Neural progenitor cell (in vitro differentiated cells): Measurements from ENCODE around the gene NSG2. TPM values are rescaled to one million over a fixed set of nuclear protein-coding genes. Genes with fewer than 3 reads are reported as not detected.

Experiments
- DNase-seq: peaks from one replicate; pipeline ENCODE4 v3.0.0-alpha.2; 2016; ENCODE audit warnings: low spot score
- H2AFZ ChIP-seq: fragments of 200-600 bp; sonication (generic); replicated peaks from 2 replicates; pipeline ENCODE4 v1.6.1; 2016; ENCODE audit warnings: antibody characterized with exemption
- H3F3A ChIP-seq: fragments of 200-600 bp; sonication (generic); 2 replicates; pipeline ENCODE4 v1.6.1; 2016; ENCODE audit warnings: antibody characterized with exemption, low read depth
- H3K27ac ChIP-seq: fragments of 200-600 bp; sonication (generic); 2 replicates; pipeline ENCODE4 v1.5.1; 2016; ENCODE audit warnings: mild to moderate bottlenecking
- H3K27me3 ChIP-seq: fragments of 200-600 bp; sonication (generic); 2 replicates; pipeline ENCODE4 v1.6.1; 2016; ENCODE audit warnings: mild to moderate bottlenecking, moderate library complexity
- H3K36me3 ChIP-seq: fragments of 200-600 bp; sonication (generic); 2 replicates; pipeline ENCODE4 v1.5.1; 2016
- H3K4me1 ChIP-seq: fragments of 200-600 bp; sonication (generic); 2 replicates; pipeline ENCODE4 v1.6.1; 2016; ENCODE audit warnings: mixed run types
- H3K4me2 ChIP-seq: fragments of 200-600 bp; sonication (generic); 2 replicates; pipeline ENCODE4 v1.6.1; 2016
- H3K4me3 ChIP-seq: fragments of 200-600 bp; sonication (generic); 2 replicates; pipeline ENCODE4 v1.5.1; 2016
- H3K79me2 ChIP-seq: fragments of 200-600 bp; sonication (generic); 2 replicates; pipeline ENCODE4 v1.6.1; 2016; ENCODE audit warnings: low read depth
- H3K9ac ChIP-seq: fragments of 200-600 bp; sonication (generic); 2 replicates; pipeline ENCODE4 v1.6.1; 2016
- H3K9me3 ChIP-seq: fragments of 200-600 bp; sonication (generic); 2 replicates; pipeline ENCODE4 v1.5.1; 2016; ENCODE audit warnings: low read depth
- H4K20me1 ChIP-seq: fragments of 200-600 bp; sonication (generic); 2 replicates; pipeline ENCODE4 v1.6.1; 2016; ENCODE audit warnings: low read depth
- H3K27ac Mint-ChIP-seq: 3 replicates; pipeline ENCODE4 v1.8.0; 2021; ENCODE audit warnings: mixed read lengths
- H3K27me3 Mint-ChIP-seq: 2 replicates; pipeline ENCODE4 v1.8.0; 2022; ENCODE audit warnings: low read depth, mild to moderate bottlenecking, inconsistent platforms, moderate library complexity, mixed read lengths; ENCODE audit not compliant: insufficient read depth
- H3K36me3 Mint-ChIP-seq: 3 replicates; pipeline ENCODE4 v1.8.0; 2021; ENCODE audit warnings: mixed read lengths
- H3K4me1 Mint-ChIP-seq: 3 replicates; pipeline ENCODE4 v1.8.0; 2021; ENCODE audit warnings: mixed read lengths
- H3K4me3 Mint-ChIP-seq: 3 replicates; pipeline ENCODE4 v1.8.0; 2021; ENCODE audit warnings: mild to moderate bottlenecking, moderate library complexity, mixed read lengths
- H3K9me3 Mint-ChIP-seq: 3 replicates; pipeline ENCODE4 v1.8.0; 2020; ENCODE audit warnings: mixed read lengths
- EZH2 ChIP-seq: fragments of 200-600 bp; sonication (generic); IDR thresholded peaks from 2 replicates; pipeline ENCODE4 v1.6.1; 2017; ENCODE audit warnings: antibody characterized with exemption, mild to moderate bottlenecking, moderate library complexity
- EZH2phosphoT487 ChIP-seq: fragments of 200-600 bp; sonication (generic); IDR thresholded peaks from 2 replicates; pipeline ENCODE4 v1.6.1; 2017; ENCODE audit warnings: antibody characterized with exemption
- total RNA-seq: library from RNA; depleted of rRNA; stranded (reverse); fragments of >200 nt; gene quantifications from 2 replicates; pipeline ENCODE4 v1.2.3, GENCODE V29; 2015; ENCODE audit warnings: low replicate concordance
- TF ChIP-seq, protein P1 (sequence below): fragments of 200-600 bp; sonication (generic); IDR thresholded peaks from 2 replicates; pipeline ENCODE4 v1.5.1; 2017; ENCODE audit warnings: antibody characterized with exemption, mild to moderate bottlenecking

Gene NSG2
- total RNA-seq, 1 donor from 2014 or later = 0.11 TPM

DNA sequence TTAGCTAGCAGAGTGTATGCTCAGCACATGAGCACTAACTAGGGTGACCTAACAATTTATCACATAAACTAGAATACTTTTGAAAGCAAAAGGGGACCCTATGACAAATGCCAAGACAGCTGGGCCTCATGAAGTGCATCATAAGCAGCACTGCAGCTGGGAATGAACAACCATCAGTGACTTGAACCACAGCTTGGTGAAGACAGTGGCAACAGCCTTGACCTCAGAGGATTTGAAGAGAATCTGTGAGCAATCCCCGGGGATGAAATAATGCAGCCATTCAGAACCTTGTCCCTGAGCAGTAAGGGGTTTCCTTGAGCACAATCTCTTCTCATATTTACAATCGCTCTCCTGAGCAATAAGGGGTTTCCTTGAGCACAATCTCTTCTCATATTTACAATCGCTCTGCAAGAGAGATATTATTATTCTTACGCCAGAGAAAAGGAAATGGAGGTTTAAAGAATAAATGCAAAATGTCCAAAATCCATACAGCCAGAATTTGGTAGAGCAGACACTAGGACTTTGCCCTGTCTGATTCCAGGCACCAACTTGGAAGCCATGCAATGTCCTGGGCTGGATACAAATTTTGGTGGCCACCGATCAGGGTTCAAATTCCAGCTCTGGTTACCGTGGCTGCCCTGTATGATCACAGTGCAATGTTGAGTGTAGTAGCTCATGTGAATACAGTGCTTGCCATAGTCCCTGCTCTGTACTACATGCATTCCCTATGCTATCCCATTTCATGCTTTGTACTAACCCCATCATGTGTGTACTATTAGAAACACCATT is 846 bp upstream of the NSG2 start:
- Histone ChIP-seq H3F3A (no peaks in the 10 kb centered on the region), H3K9me3 (no peaks in the 10 kb centered on the region), H3K9ac (no peak overlapping the region), H3K4me1 (no peaks in the 10 kb centered on the region), H3K4me2 (no peak overlapping the region), H3K36me3 (no peaks in the 10 kb centered on the region), H2AFZ (no peak overlapping the region), H3K4me3 (no peak overlapping the region), H3K27me3 (no peaks in the 10 kb centered on the region), H3K79me2 (no peaks in the 10 kb centered on the region), H4K20me1 (no peaks in the 10 kb centered on the region), H3K27ac (no peak overlapping the region)
- H3K9me3 Mint-ChIP-seq = no peaks in the 10 kb centered on the region
- H3K27me3 Mint-ChIP-seq = peaks cover 8% of the 10 kb centered on the region
- no peak overlapping the region for H3K4me3 Mint-ChIP-seq
- TF ChIP-seq EZH2 = no peak
- H3K36me3 Mint-ChIP-seq = no peaks in the 10 kb centered on the region
- H3K27ac Mint-ChIP-seq = no peak overlapping the region
- DNase-seq = no peak
- no peaks in the 10 kb centered on the region for H3K4me1 Mint-ChIP-seq

DNA sequence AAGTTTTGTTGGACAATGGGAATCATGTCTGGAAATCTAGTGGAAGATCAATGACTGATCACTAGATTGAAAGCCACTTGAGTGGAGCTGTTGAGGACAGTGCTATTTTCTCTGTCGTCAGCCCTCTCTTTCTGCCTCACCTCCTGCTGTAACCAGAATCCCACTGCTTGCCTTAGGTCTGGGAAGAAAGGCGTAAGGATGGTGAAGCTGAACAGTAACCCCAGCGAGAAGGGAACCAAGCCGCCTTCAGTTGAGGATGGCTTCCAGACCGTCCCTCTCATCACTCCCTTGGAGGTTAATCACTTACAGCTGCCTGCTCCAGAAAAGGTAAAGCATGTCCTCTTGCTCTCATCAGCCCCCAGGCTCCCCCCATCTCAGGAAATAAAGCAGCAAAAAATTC is 1.1 kb downstream of the NSG2 start:
- TF ChIP-seq EZH2phosphoT487 = no peak
- no peak for TF ChIP-seq EZH2
- TF ChIP-seq, protein P1, sequence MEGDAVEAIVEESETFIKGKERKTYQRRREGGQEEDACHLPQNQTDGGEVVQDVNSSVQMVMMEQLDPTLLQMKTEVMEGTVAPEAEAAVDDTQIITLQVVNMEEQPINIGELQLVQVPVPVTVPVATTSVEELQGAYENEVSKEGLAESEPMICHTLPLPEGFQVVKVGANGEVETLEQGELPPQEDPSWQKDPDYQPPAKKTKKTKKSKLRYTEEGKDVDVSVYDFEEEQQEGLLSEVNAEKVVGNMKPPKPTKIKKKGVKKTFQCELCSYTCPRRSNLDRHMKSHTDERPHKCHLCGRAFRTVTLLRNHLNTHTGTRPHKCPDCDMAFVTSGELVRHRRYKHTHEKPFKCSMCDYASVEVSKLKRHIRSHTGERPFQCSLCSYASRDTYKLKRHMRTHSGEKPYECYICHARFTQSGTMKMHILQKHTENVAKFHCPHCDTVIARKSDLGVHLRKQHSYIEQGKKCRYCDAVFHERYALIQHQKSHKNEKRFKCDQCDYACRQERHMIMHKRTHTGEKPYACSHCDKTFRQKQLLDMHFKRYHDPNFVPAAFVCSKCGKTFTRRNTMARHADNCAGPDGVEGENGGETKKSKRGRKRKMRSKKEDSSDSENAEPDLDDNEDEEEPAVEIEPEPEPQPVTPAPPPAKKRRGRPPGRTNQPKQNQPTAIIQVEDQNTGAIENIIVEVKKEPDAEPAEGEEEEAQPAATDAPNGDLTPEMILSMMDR = no peak
- H3K27ac Mint-ChIP-seq = no peak overlapping the region
- Histone ChIP-seq H3K4me1 (no peaks in the 10 kb centered on the region), H2AFZ (no peak overlapping the region), H4K20me1 (no peaks in the 10 kb centered on the region), H3F3A (no peaks in the 10 kb centered on the region), H3K9me3 (no peaks in the 10 kb centered on the region), H3K36me3 (no peaks in the 10 kb centered on the region), H3K9ac (no peak overlapping the region), H3K4me2 (no peak overlapping the region), H3K27me3 (no peaks in the 10 kb centered on the region), H3K4me3 (no peak overlapping the region), H3K27ac (no peak overlapping the region), H3K79me2 (no peaks in the 10 kb centered on the region)
- no peaks in the 10 kb centered on the region for H3K4me1 Mint-ChIP-seq
- no peaks in the 10 kb centered on the region for H3K9me3 Mint-ChIP-seq
- H3K36me3 Mint-ChIP-seq = no peaks in the 10 kb centered on the region
- no peak for DNase-seq
- H3K27me3 Mint-ChIP-seq = peaks cover 8% of the 10 kb centered on the region
- no peak overlapping the region for H3K4me3 Mint-ChIP-seq

DNA sequence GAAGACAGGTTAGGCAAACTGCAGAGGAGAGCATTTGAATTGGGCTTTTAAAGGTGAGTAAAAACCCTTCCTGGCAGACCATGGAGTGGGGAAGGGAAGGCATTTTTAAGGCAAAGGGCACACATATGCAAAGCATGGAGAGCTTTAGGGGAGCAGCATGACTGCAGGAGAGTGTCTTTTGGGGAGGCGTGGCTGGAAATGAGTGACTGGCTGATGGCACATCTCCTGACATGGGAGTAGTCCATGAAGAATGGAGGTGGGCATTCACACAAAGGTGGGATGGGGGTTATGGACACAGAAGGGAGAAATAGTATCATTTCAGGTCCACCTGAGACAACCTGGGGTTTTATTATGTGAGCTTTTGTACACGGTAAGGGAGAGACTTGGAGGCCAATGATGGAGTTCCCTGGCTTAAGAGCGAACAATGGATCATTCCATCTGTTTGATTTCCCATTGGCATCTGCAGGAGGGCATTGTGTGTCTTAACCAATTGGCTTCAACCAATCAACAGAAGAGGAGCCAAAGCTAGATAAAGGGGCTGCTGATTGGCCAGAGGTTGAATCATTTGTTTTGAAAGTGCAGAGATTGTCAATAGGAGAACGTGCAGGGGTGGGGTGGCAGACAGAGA is 2.1 kb downstream of the NSG2 start:
- no peaks in the 10 kb centered on the region for H3K9me3 ChIP-seq
- Mint-ChIP-seq H3K36me3 (no peaks in the 10 kb centered on the region), H3K27me3 (peaks cover 11% of the 10 kb centered on the region), H3K4me3 (no peak overlapping the region), H3K27ac (no peak overlapping the region), H3K4me1 (no peaks in the 10 kb centered on the region), H3K9me3 (no peaks in the 10 kb centered on the region)
- H4K20me1 ChIP-seq = no peaks in the 10 kb centered on the region
- no peaks in the 10 kb centered on the region for H3K36me3 ChIP-seq
- TF ChIP-seq, protein P1 = no peak
- no peak for TF ChIP-seq EZH2phosphoT487
- TF ChIP-seq EZH2 = no peak
- no peak overlapping the region for H3K9ac ChIP-seq
- H3K4me3 ChIP-seq = no peak overlapping the region
- no peaks in the 10 kb centered on the region for H3F3A ChIP-seq
- no peak for DNase-seq
- H3K4me2 ChIP-seq = no peak overlapping the region
- H3K4me1 ChIP-seq = no peaks in the 10 kb centered on the region
- H2AFZ ChIP-seq = no peak overlapping the region
- H3K79me2 ChIP-seq = no peaks in the 10 kb centered on the region
- no peak overlapping the region for H3K27ac ChIP-seq
- H3K27me3 ChIP-seq = no peaks in the 10 kb centered on the region

DNA sequence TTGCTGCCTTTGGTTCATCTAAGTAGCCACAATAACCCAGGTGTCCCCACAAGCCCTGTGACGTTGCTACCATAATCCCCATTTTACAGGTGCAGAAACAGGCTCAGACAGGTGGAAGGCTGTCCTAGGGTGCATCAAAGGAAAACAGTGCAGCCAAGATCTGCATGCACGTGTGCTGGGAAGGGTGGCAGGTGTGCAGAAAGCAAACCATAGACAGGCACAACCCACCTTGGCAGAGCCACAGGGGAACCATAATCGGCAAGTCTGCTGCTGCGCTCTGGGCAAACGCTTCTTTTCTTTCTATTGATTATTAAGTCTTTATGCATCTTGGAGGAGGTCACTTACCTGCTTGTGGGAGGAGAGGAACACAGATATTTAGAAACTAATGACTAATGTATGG is 7.1 kb downstream of the NSG2 start:
- no peaks in the 10 kb centered on the region for H3K27me3 ChIP-seq
- H3K4me3 Mint-ChIP-seq = no peak overlapping the region
- H3K27me3 Mint-ChIP-seq = peaks cover 4% of the 10 kb centered on the region

More for the DNA sequence above, 7.1 kb downstream of the NSG2 start:
- Histone ChIP-seq H3K9me3 (no peaks in the 10 kb centered on the region), H2AFZ (no peak overlapping the region), H3K4me3 (no peak overlapping the region), H3K27ac (no peak overlapping the region), H3K4me1 (no peaks in the 10 kb centered on the region), H3K4me2 (no peak overlapping the region), H3K36me3 (no peaks in the 10 kb centered on the region), H3F3A (no peaks in the 10 kb centered on the region), H4K20me1 (no peaks in the 10 kb centered on the region), H3K79me2 (no peaks in the 10 kb centered on the region), H3K9ac (no peak overlapping the region)
- H3K36me3 Mint-ChIP-seq = no peaks in the 10 kb centered on the region
- no peak overlapping the region for H3K27ac Mint-ChIP-seq
- DNase-seq = no peak
- no peaks in the 10 kb centered on the region for H3K4me1 Mint-ChIP-seq
- H3K9me3 Mint-ChIP-seq = no peaks in the 10 kb centered on the region
- TF ChIP-seq, protein P1 = no peak
- TF ChIP-seq EZH2phosphoT487 = no peak
- TF ChIP-seq EZH2 = no peak
